Calu3 (cell line): Measurements from ENCODE around the gene CCIN. TPM values are rescaled to one million over a fixed set of nuclear protein-coding genes. Genes with fewer than 3 reads are reported as not detected.

Experiments used
- BruUV-seq: library from RNA; stranded (reverse); fragments of 400-500 nt; replicated peaks from 2 replicates; lab custom pipeline; 2021; lab: Mats Ljungman, UMichigan
- CTCF ChIA-PET: fragments of 300-600 bp; sonication (Branson Sonifier 250); formaldehyde crosslinking; loops from one replicate; lab custom pipeline; 2022; ENCODE audit warnings: antibody characterized with exemption; lab: Charles Lee
- DNase-seq: peaks from one replicate; pipeline ENCODE4 v3.0.0; 2022
- H3K27ac Mint-ChIP-seq: one replicate; pipeline ENCODE4 v1.8.0; 2022; ENCODE audit warnings: mixed read lengths; ENCODE audit not compliant: unreplicated experiment
- H3K27me3 Mint-ChIP-seq: one replicate; pipeline ENCODE4 v1.8.0; 2022; ENCODE audit warnings: mixed read lengths; ENCODE audit not compliant: unreplicated experiment
- H3K36me3 Mint-ChIP-seq: one replicate; pipeline ENCODE4 v1.8.0; 2022; ENCODE audit warnings: mild to moderate bottlenecking, moderate library complexity, mixed read lengths; ENCODE audit not compliant: insufficient read depth, unreplicated experiment
- H3K4me1 Mint-ChIP-seq: one replicate; pipeline ENCODE4 v1.8.0; 2022; ENCODE audit warnings: mild to moderate bottlenecking, low read depth, mixed read lengths; ENCODE audit not compliant: unreplicated experiment
- H3K4me3 Mint-ChIP-seq: one replicate; pipeline ENCODE4 v1.8.0; 2022; ENCODE audit warnings: mild to moderate bottlenecking, low read depth, moderate library complexity, mixed read lengths; ENCODE audit not compliant: unreplicated experiment
- H3K9me3 Mint-ChIP-seq: one replicate; pipeline ENCODE4 v1.8.0; 2022; ENCODE audit warnings: low read depth, mixed read lengths; ENCODE audit not compliant: unreplicated experiment
- CTCF ChIP-seq: fragments of 200-600 bp; IDR thresholded peaks from one replicate; pipeline ENCODE4 v1.8.0; 2022; ENCODE audit warnings: antibody characterized with exemption; ENCODE audit not compliant: unreplicated experiment
- intact Hi-C: fragments of 100-400 bp; cut with micrococcal nuclease; formaldehyde crosslinking; loops from one replicate; pipeline ENCODE4 v1.10.0; 2022; ENCODE audit not compliant: unreplicated experiment
- total RNA-seq: library from RNA; stranded (reverse); gene quantifications from 2 replicates; pipeline ENCODE4 v1.2.3, GENCODE V29; 2022

Gene CCIN
- total RNA-seq, 1 experiment from 2014 or later, result not detected

DNA sequence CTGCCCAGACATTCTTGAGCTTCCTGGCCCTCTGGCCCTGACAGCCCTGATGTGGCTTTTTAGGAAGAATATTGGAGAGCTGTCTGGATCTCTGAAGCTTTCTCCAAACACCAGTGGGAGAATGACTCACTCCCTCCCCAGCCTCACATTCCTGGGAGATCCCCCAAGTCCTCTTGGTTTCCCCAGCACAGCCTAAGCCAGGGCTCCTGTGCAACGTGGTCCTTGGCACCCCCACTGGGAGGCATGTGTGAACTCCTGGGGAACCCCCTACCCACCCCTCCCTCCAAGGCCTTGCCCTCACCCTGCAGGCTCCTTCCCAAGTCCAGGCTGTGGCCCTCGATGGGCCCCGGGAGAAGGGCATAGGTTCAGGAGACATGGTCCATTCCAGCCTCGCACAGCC is 20.0 kb upstream of the CCIN start:
- Mint-ChIP-seq H3K9me3 (peaks cover 3% of the 10 kb centered on the region), H3K4me1 (peaks cover 8% of the 10 kb centered on the region), H3K27ac (no peak overlapping the region), H3K36me3 (no peaks in the 10 kb centered on the region), H3K4me3 (no peak overlapping the region), H3K27me3 (peaks cover 19% of the 10 kb centered on the region)
- no peak for TF ChIP-seq CTCF
- BruUV-seq, result no TSS peak
- CTCF ChIA-PET, result interaction anchor here (1.1 kb wide), 1 partner anchor 17 kb away, joined by 6 read pairs; no protein-coding TSS in a partner anchor
- no peak for DNase-seq
- intact Hi-C loops, result no loop called here

DNA sequence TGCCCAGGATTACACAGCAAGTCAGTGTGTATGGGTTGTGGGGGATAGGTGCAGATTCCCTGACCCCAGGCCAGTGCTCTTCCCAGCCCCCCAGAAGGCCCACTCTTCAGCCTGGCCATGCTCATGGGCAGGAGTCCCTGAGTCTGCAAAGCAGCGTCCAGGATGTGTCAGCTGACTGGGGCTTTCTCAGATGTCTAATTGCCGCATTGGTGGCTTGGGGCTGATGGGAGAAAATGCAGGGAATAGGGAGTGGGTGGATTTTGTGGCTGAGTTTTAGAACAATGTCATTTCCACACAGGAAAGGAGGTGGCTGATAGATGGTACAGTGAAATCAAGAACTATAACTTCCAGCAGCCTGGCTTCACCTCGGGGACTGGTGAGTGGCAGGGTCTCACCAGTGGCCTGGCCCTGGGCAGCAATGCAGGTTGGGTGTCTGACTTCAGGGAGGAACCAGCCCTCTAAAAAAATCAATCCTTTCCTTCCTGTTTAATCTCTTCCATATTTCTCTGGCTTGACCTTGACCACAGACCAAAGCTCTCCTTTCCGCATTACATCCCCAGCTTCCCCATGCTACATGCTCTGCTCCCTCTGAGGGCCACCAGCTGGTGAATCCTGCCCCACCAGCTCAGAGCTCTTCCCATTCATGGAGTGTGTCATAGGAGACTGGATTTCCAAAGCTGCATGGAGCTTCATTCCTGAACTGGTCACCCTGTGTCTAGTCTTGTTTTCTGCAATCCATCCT is 18.4 kb upstream of the CCIN start:
- Mint-ChIP-seq H3K4me3 (no peak overlapping the region), H3K4me1 (peaks cover 8% of the 10 kb centered on the region), H3K9me3 (peaks cover 3% of the 10 kb centered on the region), H3K27ac (no peak overlapping the region), H3K27me3 (peaks cover 4% of the 10 kb centered on the region), H3K36me3 (no peaks in the 10 kb centered on the region)
- CTCF ChIA-PET, result no interaction called here
- intact Hi-C loops, result no loop called here
- no peak for TF ChIP-seq CTCF
- no peak for DNase-seq
- no TSS peak for BruUV-seq

DNA sequence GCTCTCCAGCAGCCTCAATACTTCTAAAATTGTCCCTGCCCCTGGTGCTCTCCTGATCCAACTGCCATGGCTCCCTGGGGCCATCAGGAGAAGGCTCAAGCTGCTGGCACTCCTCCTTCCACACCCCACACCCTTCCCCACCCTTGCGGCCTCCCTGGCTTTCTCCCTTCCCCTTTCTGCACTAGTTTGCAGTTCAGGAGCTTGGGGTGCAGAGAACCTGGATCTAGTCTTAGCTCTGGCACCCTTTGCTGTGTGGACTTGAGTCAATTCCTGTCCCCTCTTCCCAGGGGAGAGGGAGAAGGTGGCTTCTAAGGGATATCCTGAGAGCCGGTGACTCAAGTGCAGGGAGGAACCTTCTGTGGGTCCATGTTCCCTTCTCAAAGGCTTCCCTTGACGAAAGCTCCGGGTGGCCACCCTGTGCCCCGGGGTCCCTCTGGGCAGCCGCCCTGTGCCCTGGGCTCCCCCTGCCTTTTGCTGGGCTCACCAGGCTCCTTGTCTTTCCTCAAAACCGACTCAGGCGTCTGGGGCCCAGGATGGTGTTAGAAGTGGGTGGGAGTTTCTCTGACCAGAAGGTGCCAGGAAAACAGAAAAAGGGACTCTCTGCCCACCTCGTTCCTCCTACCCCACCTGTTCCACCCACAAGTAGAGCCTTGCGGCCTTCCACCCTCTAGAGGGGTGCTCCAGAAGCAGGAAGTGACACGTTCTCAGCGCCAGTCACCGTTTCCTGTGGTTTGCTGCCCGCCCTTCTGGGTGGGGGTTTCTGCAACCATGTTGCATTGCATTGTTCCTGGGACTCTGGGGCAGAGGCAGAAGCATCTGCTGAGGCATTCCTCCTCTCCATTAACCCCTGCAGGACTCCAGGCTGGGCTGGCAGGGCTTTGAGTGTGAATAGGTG is 17.6 kb upstream of the CCIN start:
- BruUV-seq, result no TSS peak

More for the DNA sequence above, 17.6 kb upstream of the CCIN start:
- Mint-ChIP-seq H3K36me3 (no peaks in the 10 kb centered on the region), H3K4me3 (no peak overlapping the region), H3K9me3 (no peaks in the 10 kb centered on the region), H3K4me1 (peaks cover 8% of the 10 kb centered on the region), H3K27me3 (no peaks in the 10 kb centered on the region), H3K27ac (no peak overlapping the region)
- intact Hi-C loops, result no loop called here
- no peak for DNase-seq
- CTCF ChIA-PET, result no interaction called here
- no peak for TF ChIP-seq CTCF
